HEK293T (cell line): Measurements from ENCODE around the gene GMPPB.

Experiments used
- ARNT ChIP-seq: fragments of 450-650 bp; IDR thresholded peaks from 2 replicates; pipeline ENCODE4 v1.6.1; 2017; ENCODE audit warnings: mild to moderate bottlenecking
- BHLHE40 ChIP-seq: fragments of 450-650 bp; IDR thresholded peaks from 2 replicates; pipeline ENCODE4 v1.6.1; 2016; ENCODE audit warnings: mild to moderate bottlenecking, moderate library complexity, borderline replicate concordance
- FOXM1 ChIP-seq: fragments of 450-650 bp; IDR thresholded peaks from 2 replicates; pipeline ENCODE4 v1.6.1; 2017; ENCODE audit warnings: mild to moderate bottlenecking, borderline replicate concordance
- LEF1 ChIP-seq: fragments of 450-650 bp; IDR thresholded peaks from 2 replicates; pipeline ENCODE4 v1.6.1; 2017; ENCODE audit warnings: mild to moderate bottlenecking, borderline replicate concordance
- NFRKB ChIP-seq: fragments of 450-650 bp; IDR thresholded peaks from 2 replicates; pipeline ENCODE4 v1.6.1; 2016; ENCODE audit warnings: mild to moderate bottlenecking, moderate library complexity
- ZNF384 ChIP-seq: fragments of 450-650 bp; IDR thresholded peaks from 2 replicates; pipeline ENCODE4 v1.6.1; 2016

DNA sequence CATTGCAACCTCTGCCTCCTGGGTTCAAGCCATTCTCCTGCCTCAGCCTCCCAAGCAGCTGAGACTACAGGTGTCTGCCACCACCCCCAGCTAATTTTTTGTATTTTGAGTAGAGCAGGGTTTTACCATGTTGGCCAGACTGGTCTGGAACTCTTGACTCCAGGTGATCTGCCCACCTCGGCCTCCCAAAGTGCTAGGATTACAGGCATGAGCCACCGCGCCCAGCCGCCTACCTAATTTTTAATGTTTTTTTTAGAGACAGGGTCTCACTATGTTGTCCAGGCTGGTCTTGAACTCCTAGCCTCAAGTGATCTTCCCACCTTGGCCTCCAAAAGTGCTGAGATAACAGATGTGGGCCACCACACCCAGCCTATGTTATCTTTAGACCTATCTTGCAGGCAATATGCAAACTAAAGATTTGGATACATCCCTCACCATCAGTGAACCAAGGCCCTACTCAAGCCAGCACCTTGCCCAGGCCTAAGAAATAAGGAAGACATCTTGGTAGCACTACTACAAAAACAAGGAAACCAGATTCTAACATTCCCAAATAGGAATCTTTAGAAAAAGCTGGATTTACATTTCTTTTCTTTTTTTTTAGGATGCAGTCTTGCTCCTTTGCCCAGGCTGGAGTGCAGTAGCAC lies 6.3 kb upstream of the GMPPB start:
- TF ChIP-seq BHLHE40: no peak
- TF ChIP-seq NFRKB: no peak
- TF ChIP-seq FOXM1: no peak
- no peak for TF ChIP-seq LEF1
- TF ChIP-seq ZNF384: no peak
- no peak for TF ChIP-seq ARNT
